ENCODE measurements around the gene CXCR6.

The CXCR6 gene

DNA sequence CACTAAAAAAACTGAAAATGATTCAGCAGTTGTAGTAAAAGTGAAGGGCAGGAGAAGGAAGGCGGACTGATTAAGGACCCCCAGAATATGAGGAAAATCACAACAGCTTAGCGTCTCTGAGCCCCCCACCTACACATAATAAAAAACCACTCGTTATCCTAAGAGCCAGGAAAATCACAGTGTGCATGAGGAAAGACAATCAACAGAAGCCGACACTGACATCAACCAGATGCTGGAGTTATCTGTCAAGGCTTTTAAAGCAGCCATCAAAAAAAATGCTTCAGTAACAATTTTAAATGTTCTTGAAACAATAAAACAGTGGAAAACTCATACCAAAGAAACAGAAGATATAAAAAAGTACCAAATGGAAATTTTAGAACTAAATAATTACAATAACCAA, 9.7 kb upstream of the CXCR6 start:
- TF ChIP-seq, protein P1, sequence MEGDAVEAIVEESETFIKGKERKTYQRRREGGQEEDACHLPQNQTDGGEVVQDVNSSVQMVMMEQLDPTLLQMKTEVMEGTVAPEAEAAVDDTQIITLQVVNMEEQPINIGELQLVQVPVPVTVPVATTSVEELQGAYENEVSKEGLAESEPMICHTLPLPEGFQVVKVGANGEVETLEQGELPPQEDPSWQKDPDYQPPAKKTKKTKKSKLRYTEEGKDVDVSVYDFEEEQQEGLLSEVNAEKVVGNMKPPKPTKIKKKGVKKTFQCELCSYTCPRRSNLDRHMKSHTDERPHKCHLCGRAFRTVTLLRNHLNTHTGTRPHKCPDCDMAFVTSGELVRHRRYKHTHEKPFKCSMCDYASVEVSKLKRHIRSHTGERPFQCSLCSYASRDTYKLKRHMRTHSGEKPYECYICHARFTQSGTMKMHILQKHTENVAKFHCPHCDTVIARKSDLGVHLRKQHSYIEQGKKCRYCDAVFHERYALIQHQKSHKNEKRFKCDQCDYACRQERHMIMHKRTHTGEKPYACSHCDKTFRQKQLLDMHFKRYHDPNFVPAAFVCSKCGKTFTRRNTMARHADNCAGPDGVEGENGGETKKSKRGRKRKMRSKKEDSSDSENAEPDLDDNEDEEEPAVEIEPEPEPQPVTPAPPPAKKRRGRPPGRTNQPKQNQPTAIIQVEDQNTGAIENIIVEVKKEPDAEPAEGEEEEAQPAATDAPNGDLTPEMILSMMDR (IDR thresholded peaks at IDR 0.05; ENCODE audit: borderline replicate concordance, insufficient read depth, low read depth, low read length), result no peak
- H3K4me3 ChIP-seq (ENCODE audit: low read depth, low read length), result no peak overlapping the region

DNA sequence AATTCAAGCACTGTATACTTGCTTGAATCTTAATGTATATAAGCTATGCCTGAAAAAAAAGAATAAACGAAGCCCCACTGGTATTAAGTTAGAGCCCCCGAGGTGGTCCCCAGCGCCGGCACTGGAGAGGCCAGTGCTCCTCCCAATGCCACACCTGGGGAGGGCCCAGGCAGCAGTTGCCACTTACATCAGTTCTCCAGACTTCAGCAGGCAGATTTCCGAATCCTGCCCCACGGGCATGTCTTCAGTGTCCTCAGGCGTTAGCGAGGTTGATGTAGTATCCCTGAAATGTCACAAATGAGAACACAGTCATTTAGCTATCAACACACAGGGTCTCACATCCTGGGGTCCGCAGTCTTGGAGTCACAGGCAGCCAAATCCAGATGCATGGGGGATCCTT, 7.0 kb upstream of the CXCR6 start:
- TF ChIP-seq, protein P1 (IDR thresholded peaks at IDR 0.05; ENCODE audit: borderline replicate concordance, insufficient read depth, low read depth, low read length), result no peak
- no peak overlapping the region for H3K4me3 ChIP-seq (ENCODE audit: low read depth, low read length)

DNA sequence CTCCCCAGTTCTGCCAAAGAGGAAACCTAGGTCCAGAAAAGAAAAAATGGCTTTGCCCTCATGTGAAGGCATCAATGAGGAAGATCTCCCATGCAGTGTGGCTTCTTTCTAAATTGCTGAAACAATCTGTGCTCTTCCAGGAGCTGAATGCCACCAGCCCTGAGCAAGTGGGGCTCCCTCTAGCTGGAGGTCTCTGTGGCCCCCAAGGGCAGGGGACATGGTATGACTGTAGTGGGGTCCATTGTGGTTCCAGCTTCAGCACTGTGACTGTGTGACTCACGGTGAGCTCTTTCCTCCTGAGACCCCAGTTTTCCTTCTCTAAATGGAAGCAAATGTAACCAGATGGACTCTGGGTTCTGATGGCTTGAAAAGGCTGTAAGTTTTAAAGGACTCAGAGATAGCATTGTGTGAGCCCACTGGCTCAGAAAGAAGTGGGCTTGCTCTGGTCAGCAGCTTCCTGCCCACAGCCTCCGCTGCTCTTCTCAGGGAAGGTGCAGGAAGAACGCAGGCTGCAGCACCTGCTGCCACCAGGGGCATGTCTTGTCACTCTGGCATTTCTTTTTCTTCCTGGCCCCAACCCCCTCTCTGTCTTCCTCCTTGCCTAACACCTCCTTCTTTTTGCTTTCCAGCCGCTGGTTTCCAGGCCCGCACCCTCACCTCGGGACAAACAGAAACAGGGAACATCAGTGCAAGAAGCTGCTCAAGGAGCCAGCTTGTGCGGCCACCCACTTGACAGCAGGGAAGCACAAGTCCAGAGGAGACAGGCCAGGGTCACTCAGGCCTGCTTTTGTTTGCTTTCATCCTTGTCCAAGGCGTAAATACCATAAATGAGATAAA, 5.8 kb upstream of the CXCR6 start:
- TF ChIP-seq, protein P1 (IDR thresholded peaks at IDR 0.05; ENCODE audit: borderline replicate concordance, insufficient read depth, low read depth, low read length), result no peak
- H3K4me3 ChIP-seq (ENCODE audit: low read depth, low read length), result no peak overlapping the region

DNA sequence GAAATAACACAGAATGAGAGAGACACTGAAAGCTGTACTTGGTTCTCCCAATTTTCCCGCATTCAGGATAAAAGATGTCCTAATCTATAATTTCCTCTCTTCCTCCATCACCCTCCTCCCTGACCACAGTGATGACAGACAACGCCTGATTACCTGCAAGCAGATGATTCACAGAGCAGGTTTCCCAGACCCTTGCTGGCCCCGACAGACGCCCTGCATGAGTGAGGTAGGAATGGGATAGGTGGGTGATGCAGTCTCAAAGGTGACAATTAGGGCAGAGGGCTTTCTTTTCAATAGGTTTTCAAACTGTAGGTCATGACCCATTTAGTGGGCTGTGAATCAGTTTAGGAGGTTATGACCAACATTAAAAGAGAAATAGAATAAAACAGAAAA, 5.2 kb upstream of the CXCR6 start:
- H3K4me3 ChIP-seq (ENCODE audit: low read depth, low read length), result no peak overlapping the region
- TF ChIP-seq, protein P1 (IDR thresholded peaks at IDR 0.05; ENCODE audit: borderline replicate concordance, insufficient read depth, low read depth, low read length), result no peak

DNA sequence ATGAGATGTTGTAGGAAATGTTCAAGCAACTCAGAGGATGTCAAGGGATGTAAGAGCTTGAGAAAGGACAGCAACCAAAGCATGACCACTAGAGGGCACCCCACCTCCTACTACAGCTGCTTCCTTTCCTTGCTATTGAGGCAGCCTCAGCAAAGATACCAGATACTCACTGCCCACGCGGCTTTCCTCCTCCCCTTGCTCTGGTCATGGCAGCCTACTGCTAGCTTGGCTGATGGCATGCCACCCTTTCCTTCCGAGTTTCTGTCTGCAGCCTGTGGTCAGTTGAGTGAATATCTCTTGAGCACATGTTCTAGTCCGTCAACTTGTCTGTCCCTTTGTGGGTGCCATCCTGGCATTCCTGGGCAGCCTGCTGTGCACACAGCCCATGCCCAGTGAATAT, 4.4 kb upstream of the CXCR6 start:
- H3K4me3 ChIP-seq (ENCODE audit: low read depth, low read length), result no peak overlapping the region
- TF ChIP-seq, protein P1 (IDR thresholded peaks at IDR 0.05; ENCODE audit: borderline replicate concordance, insufficient read depth, low read depth, low read length), result peak; percentile 84

DNA sequence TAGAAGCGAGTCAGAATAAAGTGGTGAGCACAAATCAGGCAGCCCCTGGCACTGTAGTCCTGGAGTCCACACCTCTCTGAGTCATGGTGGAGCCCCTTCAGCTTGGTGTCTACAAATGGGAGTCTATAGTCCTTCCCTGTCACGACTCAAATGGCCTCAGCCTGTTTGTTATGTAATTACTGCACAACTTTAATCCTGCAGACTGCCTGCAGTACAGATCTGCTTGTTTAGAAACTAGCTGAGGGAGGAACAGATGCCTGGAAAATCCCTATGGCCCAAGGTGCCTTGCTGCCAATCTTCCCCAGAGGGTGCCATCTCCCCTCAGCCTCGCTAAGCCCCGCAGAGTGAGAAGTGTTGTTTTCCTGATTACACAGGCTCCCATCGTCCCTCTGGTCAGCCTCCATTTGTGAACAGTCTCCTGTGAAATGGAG, 3.9 kb upstream of the CXCR6 start:
- H3K4me3 ChIP-seq (ENCODE audit: low read depth, low read length), result no peak overlapping the region

More for the DNA sequence above, 3.9 kb upstream of the CXCR6 start:
- TF ChIP-seq, protein P1 (IDR thresholded peaks at IDR 0.05; ENCODE audit: borderline replicate concordance, insufficient read depth, low read depth, low read length), result no peak

Data from GM12875 (cell line).